ENCODE data around the gene IFITM1.

Gene IFITM1

GRCh38 chr11:278001-278951 lies 35.6 kb upstream of the IFITM1 start, which contains the start of gene NLRP6:
Gene NLRP6 (plus strand): TSS chr11:278407. CDS start chr11:278570, 163 bp downstream.
- Histone ChIP-seq H3K9me3 (ENCODE audit: control insufficient read depth in 1 of 2, low read length in 2 of 2) (peaks cover 0 to 5% of the 10 kb centered on the region in 2 donors), H3K4me3 (ENCODE audit: low read depth in 1 of 2, low read length in 2 of 2) (peak within 1 kb of the TSS; percentile 44 to 51), H3K36me3 (ENCODE audit: control insufficient read depth in 1 of 2, insufficient read depth in 2 of 2, low read length in 2 of 2) (no peaks in the 10 kb centered on the region), H3K27me3 (ENCODE audit: low read depth, low read length) (peaks cover 43% of the 10 kb centered on the region), H3K4me1 (ENCODE audit: control insufficient read depth in 1 of 2, insufficient read depth in 2 of 2, low read length in 2 of 2) (peaks cover 0 to 30% of the 10 kb centered on the region in 2 donors), H3K27ac (ENCODE audit: low read length) (peak within 1 kb of the TSS; percentile 80)

GRCh38 chr11:279040-279965 lies 34.5 kb upstream of the IFITM1 start:
- Histone ChIP-seq H3K9me3 (ENCODE audit: control insufficient read depth in 1 of 2, low read length in 2 of 2) (peaks cover 0 to 5% of the 10 kb centered on the region in 2 donors), H3K36me3 (ENCODE audit: control insufficient read depth in 1 of 2, insufficient read depth in 2 of 2, low read length in 2 of 2) (no peaks in the 10 kb centered on the region), H3K4me1 (ENCODE audit: control insufficient read depth in 1 of 2, insufficient read depth in 2 of 2, low read length in 2 of 2) (peaks cover 0 to 30% of the 10 kb centered on the region in 2 donors), H3K27me3 (ENCODE audit: low read depth, low read length) (peaks cover 43% of the 10 kb centered on the region), H3K4me3 (ENCODE audit: low read depth in 1 of 2, low read length in 2 of 2) (peak overlapping the region; percentile 44 to 51), H3K27ac (ENCODE audit: low read length) (peak overlapping the region; percentile 80)

GRCh38 chr11:279966-280705 lies 33.7 kb upstream of the IFITM1 start:
- Histone ChIP-seq H3K27me3 (ENCODE audit: low read depth, low read length) (peaks cover 43% of the 10 kb centered on the region), H3K36me3 (ENCODE audit: control insufficient read depth in 1 of 2, insufficient read depth in 2 of 2, low read length in 2 of 2) (no peaks in the 10 kb centered on the region), H3K4me3 (ENCODE audit: low read depth in 1 of 2, low read length in 2 of 2) (peak overlapping the region in 1 of 2 donors; percentile 51), H3K9me3 (ENCODE audit: control insufficient read depth in 1 of 2, low read length in 2 of 2) (peaks cover 0 to 5% of the 10 kb centered on the region in 2 donors), H3K27ac (ENCODE audit: low read length) (no peak overlapping the region), H3K4me1 (ENCODE audit: control insufficient read depth in 1 of 2, insufficient read depth in 2 of 2, low read length in 2 of 2) (peaks cover 0 to 30% of the 10 kb centered on the region in 2 donors)

GRCh38 chr11:280706-281485 lies 32.9 kb upstream of the IFITM1 start:
- Histone ChIP-seq H3K27me3 (ENCODE audit: low read depth, low read length) (peaks cover 43% of the 10 kb centered on the region), H3K4me3 (ENCODE audit: low read depth in 1 of 2, low read length in 2 of 2) (peak overlapping the region; percentile 31 to 51), H3K27ac (ENCODE audit: low read length) (no peak overlapping the region), H3K4me1 (ENCODE audit: control insufficient read depth in 1 of 2, insufficient read depth in 2 of 2, low read length in 2 of 2) (peaks cover 0 to 30% of the 10 kb centered on the region in 2 donors), H3K9me3 (ENCODE audit: control insufficient read depth in 1 of 2, low read length in 2 of 2) (peaks cover 0 to 5% of the 10 kb centered on the region in 2 donors), H3K36me3 (ENCODE audit: control insufficient read depth in 1 of 2, insufficient read depth in 2 of 2, low read length in 2 of 2) (no peaks in the 10 kb centered on the region)

GRCh38 chr11:281486-282161 lies 32.2 kb upstream of the IFITM1 start:
- Histone ChIP-seq H3K36me3 (ENCODE audit: control insufficient read depth in 1 of 2, insufficient read depth in 2 of 2, low read length in 2 of 2) (no peaks in the 10 kb centered on the region), H3K4me3 (ENCODE audit: low read depth in 1 of 2, low read length in 2 of 2) (peak overlapping the region; percentile 31 to 51), H3K9me3 (ENCODE audit: control insufficient read depth in 1 of 2, low read length in 2 of 2) (no peaks in the 10 kb centered on the region), H3K4me1 (ENCODE audit: control insufficient read depth in 1 of 2, insufficient read depth in 2 of 2, low read length in 2 of 2) (peaks cover 0 to 30% of the 10 kb centered on the region in 2 donors), H3K27me3 (ENCODE audit: low read depth, low read length) (peaks cover 43% of the 10 kb centered on the region), H3K27ac (ENCODE audit: low read length) (no peak overlapping the region)

DNA sequence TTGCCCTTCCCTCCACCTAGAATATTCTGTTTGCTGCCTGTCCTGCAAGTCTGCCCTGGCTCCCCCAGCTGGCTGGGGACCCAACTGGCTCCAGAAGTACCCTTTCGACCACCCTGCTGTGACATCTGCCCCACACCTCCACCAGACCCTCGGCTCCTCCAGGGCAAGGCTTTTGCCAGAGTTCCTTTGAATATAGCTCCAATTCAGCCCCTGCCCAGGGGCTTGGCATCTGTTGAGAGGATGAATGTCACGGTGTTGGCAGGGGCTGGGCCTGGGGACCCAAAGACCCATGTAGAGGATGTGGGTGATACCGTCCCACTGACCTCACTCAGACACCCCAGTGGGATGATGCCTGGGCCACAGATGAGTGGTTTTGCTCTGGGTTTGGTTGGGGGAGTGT lies 31.7 kb upstream of the IFITM1 start:
- peaks cover 43% of the 10 kb centered on the region for H3K27me3 ChIP-seq (ENCODE audit: low read depth, low read length)
- peak overlapping the region in 1 of 2 donors; percentile 31 for H3K4me3 ChIP-seq (ENCODE audit: low read depth in 1 of 2, low read length in 2 of 2)
- H3K4me1 ChIP-seq (ENCODE audit: control insufficient read depth in 1 of 2, insufficient read depth in 2 of 2, low read length in 2 of 2): peaks cover 0 to 30% of the 10 kb centered on the region in 2 donors
- no peaks in the 10 kb centered on the region for H3K36me3 ChIP-seq (ENCODE audit: control insufficient read depth in 1 of 2, insufficient read depth in 2 of 2, low read length in 2 of 2)
- H3K9me3 ChIP-seq (ENCODE audit: control insufficient read depth in 1 of 2, low read length in 2 of 2): no peaks in the 10 kb centered on the region
- H3K27ac ChIP-seq (ENCODE audit: low read length): no peak overlapping the region

DNA sequence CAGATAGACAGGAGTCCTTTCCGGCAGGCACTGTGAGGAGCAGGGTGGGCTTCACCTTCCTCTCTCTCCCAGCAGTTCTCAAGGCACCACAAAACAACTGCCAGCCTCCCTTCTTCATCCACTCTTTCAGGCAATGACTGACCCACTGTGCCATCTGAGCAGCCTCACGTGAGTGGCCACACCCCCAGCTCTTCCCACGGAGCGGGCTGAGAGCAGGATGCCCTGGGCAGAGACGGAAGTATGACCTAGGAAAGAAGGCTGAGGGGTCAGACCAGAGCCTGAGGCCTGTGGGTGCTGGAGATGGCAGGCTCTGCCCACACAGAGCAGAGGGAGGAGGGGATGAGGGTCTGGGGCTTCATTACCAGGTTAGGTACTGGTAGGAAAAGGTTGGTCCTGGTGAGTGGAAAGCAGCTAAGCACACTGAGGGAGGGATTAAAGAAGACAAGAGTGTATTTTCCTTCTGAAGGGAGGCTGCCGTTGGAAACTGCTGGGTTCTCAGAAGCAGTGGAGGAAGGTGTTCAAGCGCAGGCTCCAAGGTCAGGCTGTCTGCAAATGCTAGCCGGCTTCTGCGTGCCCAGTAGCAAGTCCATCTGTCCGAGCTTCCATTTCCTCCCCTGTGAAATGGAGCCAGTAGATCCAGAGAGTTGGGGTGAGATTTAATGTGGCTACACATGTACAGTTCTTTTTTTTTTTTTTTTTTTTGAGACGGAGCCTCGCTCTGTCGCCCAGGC lies 31.0 kb upstream of the IFITM1 start:
- Histone ChIP-seq H3K27me3 (ENCODE audit: low read depth, low read length) (peaks cover 43% of the 10 kb centered on the region), H3K4me1 (ENCODE audit: control insufficient read depth in 1 of 2, insufficient read depth in 2 of 2, low read length in 2 of 2) (peaks cover 0 to 32% of the 10 kb centered on the region in 2 donors), H3K27ac (ENCODE audit: low read length) (no peak overlapping the region), H3K36me3 (ENCODE audit: control insufficient read depth in 1 of 2, insufficient read depth in 2 of 2, low read length in 2 of 2) (no peaks in the 10 kb centered on the region), H3K4me3 (ENCODE audit: low read depth in 1 of 2, low read length in 2 of 2) (peak overlapping the region in 1 of 2 donors; percentile 31), H3K9me3 (ENCODE audit: control insufficient read depth in 1 of 2, low read length in 2 of 2) (no peaks in the 10 kb centered on the region)

DNA sequence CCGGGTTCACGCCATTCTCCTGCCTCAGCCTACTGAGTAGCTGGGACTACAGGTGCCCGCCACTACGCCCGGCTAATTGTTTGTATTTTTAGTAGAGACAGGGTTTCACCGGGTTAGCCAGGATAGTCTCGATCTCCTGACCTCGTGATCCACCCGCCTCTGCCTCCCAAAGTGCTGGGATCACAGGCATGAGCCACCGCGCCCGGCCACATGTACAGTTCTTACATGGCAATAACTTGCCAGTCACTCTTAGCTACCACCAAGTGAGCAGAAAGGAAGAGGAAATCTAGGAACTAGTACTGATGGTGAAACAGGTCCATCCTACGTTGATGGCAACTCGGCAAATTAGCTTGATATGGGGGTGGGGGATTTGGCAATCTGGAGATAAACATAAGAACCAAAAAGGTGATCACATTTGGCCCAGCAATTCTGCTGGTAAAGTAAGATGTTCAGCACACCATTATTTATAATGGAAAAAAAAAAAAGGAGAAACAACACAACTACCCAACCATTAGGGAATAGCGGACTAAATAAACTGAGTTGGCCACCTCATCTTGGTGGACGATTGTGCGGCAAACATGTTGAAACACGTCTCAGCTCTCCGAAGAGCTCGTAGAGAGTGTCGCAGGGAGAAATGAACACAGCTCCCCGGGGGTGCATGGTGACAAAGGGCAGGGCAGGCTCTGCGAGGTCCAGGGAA lies 30.3 kb upstream of the IFITM1 start:
- peaks cover 0 to 38% of the 10 kb centered on the region in 2 donors for H3K4me1 ChIP-seq (ENCODE audit: control insufficient read depth in 1 of 2, insufficient read depth in 2 of 2, low read length in 2 of 2)
- peaks cover 37% of the 10 kb centered on the region for H3K27me3 ChIP-seq (ENCODE audit: low read depth, low read length)
- no peaks in the 10 kb centered on the region for H3K36me3 ChIP-seq (ENCODE audit: control insufficient read depth in 1 of 2, insufficient read depth in 2 of 2, low read length in 2 of 2)
- H3K4me3 ChIP-seq (ENCODE audit: low read depth in 1 of 2, low read length in 2 of 2): no peak overlapping the region
- H3K9me3 ChIP-seq (ENCODE audit: control insufficient read depth in 1 of 2, low read length in 2 of 2): no peaks in the 10 kb centered on the region
- no peak overlapping the region for H3K27ac ChIP-seq (ENCODE audit: low read length)

Data from muscle layer of duodenum (tissue), 2 donors.